Adrenal gland (tissue), 12 donors: ENCODE results near the gene TBC1D22A. TPM values are rescaled to one million over a fixed set of nuclear protein-coding genes. Genes with fewer than 3 reads are reported as not detected.

Source experiments
- DNase-seq, 7 donors: peaks; one replicate each; pipeline ENCODE4 v3.0.0-alpha.2; 2019 to 2020
- H3K27ac ChIP-seq, 5 donors: fragments of 200-600 bp; sonication (generic) in 4 of 5; 1 replicate in 3 of 5; 2 replicates in 2 of 5; pipeline versions ENCODE4 v1.5.1 to v1.8.0; 2016 to 2020; ENCODE audit warnings: mild to moderate bottlenecking in 1 of 5
- H3K27me3 ChIP-seq: fragments of 200-600 bp; 2 replicates; pipeline ENCODE4 v1.8.0; 2021
- H3K36me3 ChIP-seq, 2 donors: fragments of 200-600 bp; replicated peaks in 1 of 2; 1 replicate in 1 of 2; 2 replicates in 1 of 2; pipeline versions ENCODE4 v1.5.1 to v1.8.0; 2018 to 2022
- H3K4me1 ChIP-seq, 2 donors: fragments of 200-600 bp; replicated peaks in 1 of 2; 1 replicate in 1 of 2; 2 replicates in 1 of 2; pipeline versions ENCODE4 v1.5.1 to v1.8.0; 2018 to 2021
- H3K4me3 ChIP-seq, 4 donors: fragments of 200-600 bp; sonication (generic) in 3 of 4; one replicate each; pipeline ENCODE4 v1.5.1; 2016 to 2018
- H3K9me3 ChIP-seq, 3 donors: fragments of 200-600 bp; sonication (generic) in 1 of 3; replicated peaks in 1 of 3; 1 replicate in 2 of 3; 2 replicates in 1 of 3; pipeline versions ENCODE4 v1.5.1 to v1.8.0; 2016 to 2021
- POLR2A ChIP-seq, 2 donors: fragments of 450-650 bp; IDR thresholded peaks; one replicate each; pipeline ENCODE4 v1.6.1; 2017; ENCODE audit warnings: antibody characterized with exemption in 2 of 2, mild to moderate bottlenecking in 2 of 2, moderate library complexity in 1 of 2
- WGBS, 4 donors: extraction: QIAGEN DNeasy Blood & Tissue Kit in 2 of 4; methylation state at CpG; one replicate each; pipeline versions ENCODE4 v1.1.5 to v1.1.7; 2013 to 2017; 5-methylcytosine and 5-hydroxymethylcytosine counted together
- intact Hi-C, 2 donors: fragments of 100-400 bp; cut with DNase I; formaldehyde crosslinking; loops; one replicate each; pipeline versions ENCODE4 v1.14.1 to v1.15.0; 2022 to 2023
- polyA plus RNA-seq, 3 donors: library from polyadenylated mRNA; stranded (reverse); fragments of 200-250 nt in 2 of 3; fragments of 350-450 nt in 1 of 3; fragmentation: Illumina TruSeq in 1 of 3; extraction: RNeasy Lipid Tissue Mini Kit (QIAGEN cat#74804) in 1 of 3; gene quantifications; one replicate each; pipeline ENCODE4 v1.2.3, GENCODE V29; 2013 to 2014
- total RNA-seq, 9 donors: library from RNA; depleted of rRNA in 4 of 9; stranded (reverse); fragments of >200 nt in 4 of 9; fragments of 120-200 nt in 1 of 9; fragmentation: NEBNext Ultra II Directional in 1 of 9; extraction: Animal tissue kit (Norgen Biotek cat#: 25700) in 1 of 9; gene quantifications; one replicate each; pipeline versions ENCODE4 v1.1.0 to v1.2.4, GENCODE V29; 2013 to 2023
- TF ChIP-seq, protein P1 (sequence below), 6 experiments: fragments of 450-650 bp in 4 of 6; fragments of 200-600 bp in 2 of 6; sonication (generic) in 1 of 6; IDR thresholded peaks; 1 replicate in 5 of 6; 2 replicates in 1 of 6; pipeline versions ENCODE4 v1.5.1 to v1.8.0; 2016 to 2021; ENCODE audit warnings: antibody characterized with exemption in 6 of 6, mild to moderate bottlenecking in 2 of 6, moderate library complexity in 1 of 6
- donor health status: healthy with polysubstance abuse.
- donor health status: Bipolar disorder and iron deficiency.
- donor health status: DM: yes; HTN: yes; CAD: no.
- donor health status: DM: no; HTN: no; CAD: no.
- donor health status: DM: no; HTN: no; CAD: no.
- donor health status: DM: yes; HTN: yes; CAD: no.

Gene TBC1D22A
- total and polyA plus RNA-seq, 12 donors, result 11.5 to 44.2 (median 28.1) TPM

DNA sequence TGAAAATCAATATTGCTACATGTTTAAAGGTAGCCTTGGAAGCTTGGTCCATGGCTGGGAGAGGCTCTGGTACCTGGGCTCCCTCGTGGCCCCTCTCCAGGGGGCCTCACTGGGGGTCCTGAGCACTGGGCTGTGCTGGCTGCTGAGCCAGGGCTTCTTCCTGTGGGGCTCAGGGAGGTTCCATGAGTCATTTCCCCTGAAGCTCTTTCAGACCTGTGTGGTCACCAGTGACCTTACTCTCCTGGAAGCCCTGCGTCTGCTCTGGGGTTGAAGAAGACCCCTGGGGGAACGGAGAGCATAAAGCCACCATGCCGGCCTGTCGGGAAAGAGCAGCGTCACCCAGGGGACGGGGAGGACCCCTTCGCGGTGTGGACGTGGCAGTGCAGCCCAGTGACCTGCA lies 389.0 kb downstream of the TBC1D22A start:
- Histone ChIP-seq H3K27ac (no peak overlapping the region), H3K4me3 (no peak overlapping the region), H3K27me3 (no peaks in the 10 kb centered on the region), H3K9me3 (no peaks in the 10 kb centered on the region), H3K4me1 (peaks cover 10 to 11% of the 10 kb centered on the region in 2 donors), H3K36me3 (no peaks in the 10 kb centered on the region)
- intact Hi-C loops, result no loop called here
- DNase-seq, result no peak
- 78 to 96% (median 91%) methylated on average over 1 to 10 of the region's 10 CpGs for WGBS, 4 donors
- TF ChIP-seq POLR2A (IDR thresholded peaks at IDR 0.05), result no peak
- TF ChIP-seq, protein P1, sequence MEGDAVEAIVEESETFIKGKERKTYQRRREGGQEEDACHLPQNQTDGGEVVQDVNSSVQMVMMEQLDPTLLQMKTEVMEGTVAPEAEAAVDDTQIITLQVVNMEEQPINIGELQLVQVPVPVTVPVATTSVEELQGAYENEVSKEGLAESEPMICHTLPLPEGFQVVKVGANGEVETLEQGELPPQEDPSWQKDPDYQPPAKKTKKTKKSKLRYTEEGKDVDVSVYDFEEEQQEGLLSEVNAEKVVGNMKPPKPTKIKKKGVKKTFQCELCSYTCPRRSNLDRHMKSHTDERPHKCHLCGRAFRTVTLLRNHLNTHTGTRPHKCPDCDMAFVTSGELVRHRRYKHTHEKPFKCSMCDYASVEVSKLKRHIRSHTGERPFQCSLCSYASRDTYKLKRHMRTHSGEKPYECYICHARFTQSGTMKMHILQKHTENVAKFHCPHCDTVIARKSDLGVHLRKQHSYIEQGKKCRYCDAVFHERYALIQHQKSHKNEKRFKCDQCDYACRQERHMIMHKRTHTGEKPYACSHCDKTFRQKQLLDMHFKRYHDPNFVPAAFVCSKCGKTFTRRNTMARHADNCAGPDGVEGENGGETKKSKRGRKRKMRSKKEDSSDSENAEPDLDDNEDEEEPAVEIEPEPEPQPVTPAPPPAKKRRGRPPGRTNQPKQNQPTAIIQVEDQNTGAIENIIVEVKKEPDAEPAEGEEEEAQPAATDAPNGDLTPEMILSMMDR (IDR thresholded peaks at IDR 0.05), result no peak

DNA sequence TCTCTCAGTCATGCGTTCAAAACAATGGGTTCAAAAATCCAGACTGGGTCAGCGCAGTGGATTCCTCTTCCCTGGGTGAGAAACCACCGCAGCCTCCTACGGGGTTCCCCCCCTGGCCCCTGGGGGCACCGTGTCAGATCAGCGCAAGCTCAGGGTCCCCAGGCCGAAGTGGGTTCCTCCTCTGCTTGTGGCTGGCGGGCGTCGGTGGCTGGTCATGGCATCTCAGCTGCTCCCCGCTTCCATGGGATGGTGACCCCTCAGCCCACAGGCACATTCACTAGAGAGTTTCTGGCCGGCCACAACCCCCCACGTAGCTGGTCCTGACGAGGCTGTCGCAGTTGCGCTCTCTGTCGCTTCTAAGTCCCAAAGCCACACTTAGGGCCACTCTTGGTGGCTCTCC lies 389.8 kb downstream of the TBC1D22A start:
- intact Hi-C loops, result no loop called here
- no peaks in the 10 kb centered on the region for H3K36me3 ChIP-seq
- H3K4me3 ChIP-seq, result no peak overlapping the region
- H3K27me3 ChIP-seq, result no peaks in the 10 kb centered on the region
- no peak overlapping the region for H3K27ac ChIP-seq
- peaks cover 10 to 11% of the 10 kb centered on the region in 2 donors for H3K4me1 ChIP-seq
- DNase-seq, result no peak
- H3K9me3 ChIP-seq, result no peaks in the 10 kb centered on the region
- 92 to 95% (median 94%) methylated on average over 15 to 17 of the region's 17 CpGs for WGBS, 4 donors
- TF ChIP-seq, protein P1 (IDR thresholded peaks at IDR 0.05), result no peak
- no peak for TF ChIP-seq POLR2A (IDR thresholded peaks at IDR 0.05)

DNA sequence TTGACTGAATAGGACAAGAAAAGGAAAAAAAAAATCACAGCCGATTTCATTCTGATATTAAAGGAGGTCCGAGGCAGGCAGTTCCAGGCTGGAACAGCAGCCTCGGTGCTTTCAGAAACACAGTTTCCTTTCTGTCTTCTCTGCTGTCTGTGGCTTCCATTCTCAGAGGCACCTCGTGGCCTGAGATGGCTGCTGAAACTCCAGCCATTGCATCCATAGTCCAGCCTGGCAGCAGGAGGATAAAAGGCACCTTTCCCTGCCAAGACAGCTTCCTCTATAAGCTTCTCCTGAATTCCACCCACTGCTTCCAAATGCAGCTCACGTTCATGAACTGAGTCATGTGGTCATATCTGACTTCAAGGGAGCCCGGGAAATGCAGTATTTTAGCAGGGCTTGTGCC lies 390.5 kb downstream of the TBC1D22A start:
- no peaks in the 10 kb centered on the region for H3K27me3 ChIP-seq
- no peaks in the 10 kb centered on the region for H3K36me3 ChIP-seq
- H3K27ac ChIP-seq, result no peak overlapping the region
- peaks cover 10 to 11% of the 10 kb centered on the region in 2 donors for H3K4me1 ChIP-seq
- intact Hi-C loops, result no loop called here
- H3K4me3 ChIP-seq, result no peak overlapping the region
- 66 to 71% (median 69%) methylated on average over 6 of the region's 6 CpGs for WGBS, 4 donors
- H3K9me3 ChIP-seq, result no peaks in the 10 kb centered on the region
- no peak for TF ChIP-seq POLR2A (IDR thresholded peaks at IDR 0.05)
- TF ChIP-seq, protein P1 (IDR thresholded peaks at IDR 0.05), result no peak
- no peak for DNase-seq

DNA sequence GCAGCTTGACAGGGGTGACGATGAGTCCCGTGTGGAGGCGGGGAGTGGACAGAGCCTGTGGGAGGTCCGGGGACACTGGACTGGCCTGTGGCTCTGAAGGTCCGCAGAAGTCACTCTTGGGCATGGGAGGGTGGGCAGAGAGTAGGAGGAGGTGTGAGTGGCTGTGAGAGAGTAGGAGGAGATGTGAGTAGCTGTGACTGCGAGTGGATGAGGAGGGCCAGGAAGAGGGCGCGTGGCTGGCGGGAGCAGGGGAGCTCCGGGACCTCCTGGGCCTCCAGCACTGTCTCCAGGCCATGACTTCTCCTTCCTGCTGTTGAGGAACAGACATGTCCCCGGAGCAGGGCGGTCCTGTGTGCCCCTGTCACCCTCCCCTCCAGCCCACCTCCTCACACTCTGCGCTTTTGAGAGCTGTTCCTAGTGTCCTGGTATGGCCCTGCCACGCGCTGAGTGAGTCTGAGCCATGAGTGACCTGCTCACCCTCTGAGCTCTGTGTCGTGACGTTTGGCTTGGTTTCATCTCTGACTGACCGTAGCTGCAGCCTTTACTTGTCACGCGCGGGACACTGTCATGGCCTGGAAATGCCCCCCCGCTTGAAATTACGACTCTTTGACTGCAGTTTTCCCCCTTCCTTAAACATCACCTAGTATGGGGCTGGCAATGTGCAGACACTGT lies 391.5 kb downstream of the TBC1D22A start:
- Histone ChIP-seq H3K27me3 (no peaks in the 10 kb centered on the region), H3K9me3 (no peaks in the 10 kb centered on the region), H3K36me3 (no peaks in the 10 kb centered on the region), H3K4me3 (peak overlapping the region in 1 of 4 donors; percentile 19), H3K4me1 (peaks cover 10 to 11% of the 10 kb centered on the region in 2 donors), H3K27ac (peak overlapping the region in 2 of 5 donors; percentile 47 to 61)
- TF ChIP-seq POLR2A (IDR thresholded peaks at IDR 0.05), result no peak
- TF ChIP-seq, protein P1 (IDR thresholded peaks at IDR 0.05), result no peak
- WGBS, 4 donors, result 60 to 71% (median 66%) methylated on average over 15 to 23 of the region's 23 CpGs
- intact Hi-C loops, result no loop called here
- peak in 5 of 7 donors; percentile 36 to 69 (median 54) for DNase-seq
